Upper lobe of left lung (tissue), 4 donors: ENCODE results near the gene PBX4.

ENCODE experiments used
- EP300 ChIP-seq, 4 donors: sonication (generic); formaldehyde crosslinking; IDR thresholded peaks; one replicate each; pipeline ENCODE4 v1.5.1; 2017; ENCODE audit warnings: antibody characterized with exemption in 4 of 4, control low read depth in 2 of 4
- POLR2A ChIP-seq, 4 donors: fragments of 450-650 bp; IDR thresholded peaks; one replicate each; pipeline ENCODE4 v1.5.1; 2016 to 2017; ENCODE audit warnings: antibody characterized with exemption in 4 of 4, mild to moderate bottlenecking in 2 of 4
- POLR2AphosphoS5 ChIP-seq, 2 donors: sonication (generic); formaldehyde crosslinking; IDR thresholded peaks; one replicate each; pipeline ENCODE4 v1.5.1; 2017; ENCODE audit warnings: antibody characterized with exemption in 2 of 2
- TF ChIP-seq, protein P1 (sequence below), 6 experiments: fragments of 450-650 bp in 4 of 6; fragments of 200-600 bp in 2 of 6; sonication (generic) in 2 of 6; IDR thresholded peaks; one replicate each; pipeline ENCODE4 v1.5.1; 2016 to 2019; ENCODE audit warnings: antibody characterized with exemption in 6 of 6

DNA sequence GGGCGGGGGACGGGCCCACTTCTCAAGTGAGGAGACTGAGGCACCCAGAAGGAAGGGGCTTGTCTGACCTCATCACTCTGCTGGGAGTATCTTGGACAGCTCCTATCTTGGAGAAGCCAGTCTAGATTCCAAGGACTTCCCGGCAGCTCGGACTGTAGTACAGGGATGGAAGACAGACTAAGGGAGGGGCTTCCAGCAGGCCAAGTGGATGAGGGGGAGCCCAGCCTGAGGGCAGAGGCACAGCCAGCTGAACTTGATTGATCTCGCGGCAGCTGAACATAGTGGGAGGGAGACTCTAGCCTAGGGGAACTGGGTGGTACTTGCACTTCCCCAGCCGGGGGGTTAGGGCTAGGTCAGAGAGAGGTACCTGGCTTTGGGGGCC, 79.7 kb downstream of the PBX4 start:
- TF ChIP-seq, protein P1, sequence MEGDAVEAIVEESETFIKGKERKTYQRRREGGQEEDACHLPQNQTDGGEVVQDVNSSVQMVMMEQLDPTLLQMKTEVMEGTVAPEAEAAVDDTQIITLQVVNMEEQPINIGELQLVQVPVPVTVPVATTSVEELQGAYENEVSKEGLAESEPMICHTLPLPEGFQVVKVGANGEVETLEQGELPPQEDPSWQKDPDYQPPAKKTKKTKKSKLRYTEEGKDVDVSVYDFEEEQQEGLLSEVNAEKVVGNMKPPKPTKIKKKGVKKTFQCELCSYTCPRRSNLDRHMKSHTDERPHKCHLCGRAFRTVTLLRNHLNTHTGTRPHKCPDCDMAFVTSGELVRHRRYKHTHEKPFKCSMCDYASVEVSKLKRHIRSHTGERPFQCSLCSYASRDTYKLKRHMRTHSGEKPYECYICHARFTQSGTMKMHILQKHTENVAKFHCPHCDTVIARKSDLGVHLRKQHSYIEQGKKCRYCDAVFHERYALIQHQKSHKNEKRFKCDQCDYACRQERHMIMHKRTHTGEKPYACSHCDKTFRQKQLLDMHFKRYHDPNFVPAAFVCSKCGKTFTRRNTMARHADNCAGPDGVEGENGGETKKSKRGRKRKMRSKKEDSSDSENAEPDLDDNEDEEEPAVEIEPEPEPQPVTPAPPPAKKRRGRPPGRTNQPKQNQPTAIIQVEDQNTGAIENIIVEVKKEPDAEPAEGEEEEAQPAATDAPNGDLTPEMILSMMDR (IDR thresholded peaks at IDR 0.05) = no peak
- TF ChIP-seq POLR2A (IDR thresholded peaks at IDR 0.05) (no peak), POLR2AphosphoS5 (IDR thresholded peaks at IDR 0.05) (no peak), EP300 (IDR thresholded peaks at IDR 0.05) (no peak)
